Activated CD8-positive, alpha-beta T cell treated with anti-CD3 and anti-CD28 coated beads for 36 hours (primary cell): ENCODE measurements around the gene ABLIM1. TPM values are rescaled to one million over a fixed set of nuclear protein-coding genes. Genes with fewer than 3 reads are reported as not detected.

ENCODE experiments used
- ATAC-seq: fragments of 200-7000 bp; cut with Tn5 transposase; one replicate; pipeline ENCODE4 v1.10.0; 2021; ENCODE audit warnings: mild to moderate bottlenecking, moderate library complexity
- CTCF ChIA-PET: fragments of 350-600 bp; sonication (Branson Sonifier 250); formaldehyde crosslinking; loops from one replicate; lab custom pipeline; 2021; ENCODE audit warnings: antibody characterized with exemption; lab: Charles Lee
- POLR2A ChIA-PET: fragments of 350-600 bp; sonication (Branson Sonifier 250); formaldehyde crosslinking; loops from one replicate; lab custom pipeline; 2021; ENCODE audit warnings: antibody characterized with exemption; lab: Charles Lee
- DNase-seq: peaks from one replicate; pipeline ENCODE4 v3.0.0-alpha.2; 2020
- H3K27ac Mint-ChIP-seq: one replicate; pipeline ENCODE4 v1.8.0; 2021; ENCODE audit warnings: mild to moderate bottlenecking, mixed read lengths
- H3K27me3 Mint-ChIP-seq: one replicate; pipeline ENCODE4 v1.8.0; 2021; ENCODE audit warnings: mixed read lengths
- H3K36me3 Mint-ChIP-seq: one replicate; pipeline ENCODE4 v1.8.0; 2021; ENCODE audit warnings: low read depth, mixed read lengths
- H3K4me1 Mint-ChIP-seq: one replicate; pipeline ENCODE4 v1.8.0; 2021; ENCODE audit warnings: low read depth, mixed read lengths
- H3K4me3 Mint-ChIP-seq: one replicate; pipeline ENCODE4 v1.8.0; 2021; ENCODE audit warnings: mild to moderate bottlenecking, moderate library complexity, mixed read lengths
- H3K9me3 Mint-ChIP-seq: one replicate; pipeline ENCODE4 v1.8.0; 2021; ENCODE audit warnings: mixed read lengths
- intact Hi-C: fragments of 100-400 bp; cut with micrococcal nuclease; formaldehyde crosslinking; loops from one replicate; pipeline ENCODE4 v1.10.0; 2022
- total RNA-seq, 2 experiments: library from RNA; stranded (reverse); gene quantifications; one replicate each; pipeline ENCODE4 v1.2.3, GENCODE V29; 2021
- TF ChIP-seq, protein P1 (sequence below): fragments of 200-600 bp; IDR thresholded peaks from one replicate; pipeline ENCODE4 v1.8.0; 2022; ENCODE audit warnings: antibody characterized with exemption, mild to moderate bottlenecking

The ABLIM1 gene
- total RNA-seq, 2 experiments from 2014 or later: 148 to 155 TPM

DNA sequence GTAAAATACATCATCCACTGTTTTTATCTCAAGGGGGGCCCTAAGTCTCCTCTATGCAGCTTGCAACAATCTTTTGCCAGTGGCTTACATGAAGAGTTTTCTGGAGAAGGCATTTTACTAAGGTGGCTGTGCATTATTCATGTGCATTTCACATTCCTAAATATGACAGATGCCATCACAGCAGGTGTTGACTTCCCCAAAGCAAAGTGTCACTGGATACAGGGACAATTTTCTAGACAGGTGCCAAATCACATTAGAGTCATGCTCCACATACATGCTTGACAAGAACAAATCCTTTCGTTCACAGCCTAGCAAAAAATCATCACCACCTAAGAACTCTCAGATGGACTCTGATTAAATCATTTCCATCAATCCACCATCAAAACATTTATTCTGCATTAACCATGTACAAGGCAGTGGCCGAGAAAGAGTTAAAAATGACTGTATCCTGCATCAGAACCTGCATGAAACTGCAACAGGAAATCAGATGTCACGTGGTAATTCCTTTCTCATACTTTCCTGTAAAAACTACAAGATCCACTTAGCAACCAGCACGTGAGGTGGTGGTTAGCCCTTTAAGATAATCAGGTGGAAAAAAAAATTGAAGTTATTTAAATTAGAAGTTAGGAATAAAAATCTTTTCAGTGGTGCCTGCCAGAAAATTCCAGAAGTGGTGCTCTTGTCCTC, 165.6 kb downstream of the ABLIM1 start:
- DNase-seq: peak; percentile 82
- TF ChIP-seq, protein P1, sequence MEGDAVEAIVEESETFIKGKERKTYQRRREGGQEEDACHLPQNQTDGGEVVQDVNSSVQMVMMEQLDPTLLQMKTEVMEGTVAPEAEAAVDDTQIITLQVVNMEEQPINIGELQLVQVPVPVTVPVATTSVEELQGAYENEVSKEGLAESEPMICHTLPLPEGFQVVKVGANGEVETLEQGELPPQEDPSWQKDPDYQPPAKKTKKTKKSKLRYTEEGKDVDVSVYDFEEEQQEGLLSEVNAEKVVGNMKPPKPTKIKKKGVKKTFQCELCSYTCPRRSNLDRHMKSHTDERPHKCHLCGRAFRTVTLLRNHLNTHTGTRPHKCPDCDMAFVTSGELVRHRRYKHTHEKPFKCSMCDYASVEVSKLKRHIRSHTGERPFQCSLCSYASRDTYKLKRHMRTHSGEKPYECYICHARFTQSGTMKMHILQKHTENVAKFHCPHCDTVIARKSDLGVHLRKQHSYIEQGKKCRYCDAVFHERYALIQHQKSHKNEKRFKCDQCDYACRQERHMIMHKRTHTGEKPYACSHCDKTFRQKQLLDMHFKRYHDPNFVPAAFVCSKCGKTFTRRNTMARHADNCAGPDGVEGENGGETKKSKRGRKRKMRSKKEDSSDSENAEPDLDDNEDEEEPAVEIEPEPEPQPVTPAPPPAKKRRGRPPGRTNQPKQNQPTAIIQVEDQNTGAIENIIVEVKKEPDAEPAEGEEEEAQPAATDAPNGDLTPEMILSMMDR: no peak
- peak; percentile 59 for ATAC-seq
- Mint-ChIP-seq H3K27ac (peak overlapping the region; percentile 85), H3K27me3 (no peaks in the 10 kb centered on the region), H3K4me1 (peaks cover 85% of the 10 kb centered on the region), H3K36me3 (peaks cover 50% of the 10 kb centered on the region), H3K4me3 (peak overlapping the region; percentile 52), H3K9me3 (peaks cover 3% of the 10 kb centered on the region)
- intact Hi-C loops: loop anchor here (5.0 kb wide), 2 partner anchors 35 to 50 kb away; no protein-coding TSS in a partner anchor
- ChIA-PET POLR2A (interaction anchor here (0.9 to 2.4 kb wide), 4 partner anchors 17 to 34 kb away, joined by 3 to 13 read pairs (median 6); no protein-coding TSS in a partner anchor), CTCF (interaction anchor here (0.8 to 2.3 kb wide), 11 partner anchors 11 to 329 kb away, joined by 3 to 7 read pairs (median 4); partner anchors contain the start of gene FHIP2A)

DNA sequence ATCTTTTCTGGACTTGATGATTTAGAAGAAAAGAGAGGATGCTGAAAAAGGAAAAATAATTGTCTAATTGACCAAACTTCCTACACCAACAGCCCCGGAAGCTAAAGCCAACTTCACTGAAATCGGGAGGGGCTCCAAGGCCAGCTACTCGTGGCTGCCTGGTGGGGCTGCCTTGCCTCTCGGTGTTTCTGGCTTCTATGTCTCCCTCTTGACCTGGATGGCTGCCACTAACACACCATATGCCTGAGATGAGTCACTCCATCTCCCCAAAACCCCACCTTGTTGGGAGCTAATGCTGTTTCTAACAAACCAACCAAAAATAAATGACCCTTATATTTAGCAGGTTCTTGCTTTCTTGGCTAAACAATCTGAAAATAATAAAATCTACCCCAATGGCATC, 166.1 kb downstream of the ABLIM1 start:
- peak overlapping the region; percentile 52 for H3K4me3 Mint-ChIP-seq
- no peaks in the 10 kb centered on the region for H3K27me3 Mint-ChIP-seq
- DNase-seq (no peak), ATAC-seq (peak; percentile 19)
- CTCF ChIA-PET: interaction anchor here (0.8 to 2.3 kb wide), 9 partner anchors 12 to 330 kb away, joined by 3 to 7 read pairs (median 5); partner anchors contain the start of gene FHIP2A
- peaks cover 3% of the 10 kb centered on the region for H3K9me3 Mint-ChIP-seq
- intact Hi-C loops: loop anchor here (5.0 kb wide), 2 partner anchors 35 to 50 kb away; no protein-coding TSS in a partner anchor
- TF ChIP-seq, protein P1: no peak
- POLR2A ChIA-PET: interaction anchor here (0.9 to 2.4 kb wide), 5 partner anchors 8 to 35 kb away, joined by 3 to 13 read pairs (median 4); no protein-coding TSS in a partner anchor
- peaks cover 87% of the 10 kb centered on the region for H3K4me1 Mint-ChIP-seq
- H3K27ac Mint-ChIP-seq: peak overlapping the region; percentile 85
- peaks cover 54% of the 10 kb centered on the region for H3K36me3 Mint-ChIP-seq

DNA sequence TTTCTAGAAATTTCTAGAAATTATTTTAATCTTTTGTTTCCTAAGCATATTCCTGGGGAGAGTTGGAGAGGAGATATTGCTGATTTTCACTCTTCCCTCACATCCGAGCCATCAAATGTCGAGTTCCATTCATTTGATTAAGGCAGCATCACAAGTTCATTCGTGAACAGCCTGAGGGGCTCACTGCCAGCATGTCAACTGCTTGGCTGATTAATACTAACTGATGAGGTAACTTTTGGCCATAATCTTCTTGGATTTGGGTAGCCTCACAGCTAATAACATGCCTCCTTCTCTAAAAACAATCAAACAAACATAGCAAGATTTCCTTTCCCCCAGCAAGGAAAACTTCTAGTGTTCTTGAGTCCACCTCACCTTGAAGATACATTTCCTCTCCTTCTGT, 166.7 kb downstream of the ABLIM1 start:
- Mint-ChIP-seq H3K36me3 (peaks cover 55% of the 10 kb centered on the region), H3K27me3 (no peaks in the 10 kb centered on the region), H3K4me3 (peak overlapping the region; percentile 52), H3K27ac (peak overlapping the region; percentile 85), H3K4me1 (peaks cover 86% of the 10 kb centered on the region), H3K9me3 (peaks cover 3% of the 10 kb centered on the region)
- TF ChIP-seq, protein P1: no peak
- CTCF ChIA-PET: interaction anchor here (0.8 to 2.3 kb wide), 6 partner anchors 13 to 331 kb away, joined by 3 to 7 read pairs (median 4); partner anchors contain the start of gene FHIP2A
- DNase-seq (no peak), ATAC-seq (no peak)
- intact Hi-C loops: loop anchor here (5.0 kb wide), 2 partner anchors 36 to 51 kb away; no protein-coding TSS in a partner anchor
- POLR2A ChIA-PET: interaction anchor here (0.7 to 2.4 kb wide), 7 partner anchors 9 to 51 kb away, joined by 3 to 13 read pairs (median 3); no protein-coding TSS in a partner anchor

DNA sequence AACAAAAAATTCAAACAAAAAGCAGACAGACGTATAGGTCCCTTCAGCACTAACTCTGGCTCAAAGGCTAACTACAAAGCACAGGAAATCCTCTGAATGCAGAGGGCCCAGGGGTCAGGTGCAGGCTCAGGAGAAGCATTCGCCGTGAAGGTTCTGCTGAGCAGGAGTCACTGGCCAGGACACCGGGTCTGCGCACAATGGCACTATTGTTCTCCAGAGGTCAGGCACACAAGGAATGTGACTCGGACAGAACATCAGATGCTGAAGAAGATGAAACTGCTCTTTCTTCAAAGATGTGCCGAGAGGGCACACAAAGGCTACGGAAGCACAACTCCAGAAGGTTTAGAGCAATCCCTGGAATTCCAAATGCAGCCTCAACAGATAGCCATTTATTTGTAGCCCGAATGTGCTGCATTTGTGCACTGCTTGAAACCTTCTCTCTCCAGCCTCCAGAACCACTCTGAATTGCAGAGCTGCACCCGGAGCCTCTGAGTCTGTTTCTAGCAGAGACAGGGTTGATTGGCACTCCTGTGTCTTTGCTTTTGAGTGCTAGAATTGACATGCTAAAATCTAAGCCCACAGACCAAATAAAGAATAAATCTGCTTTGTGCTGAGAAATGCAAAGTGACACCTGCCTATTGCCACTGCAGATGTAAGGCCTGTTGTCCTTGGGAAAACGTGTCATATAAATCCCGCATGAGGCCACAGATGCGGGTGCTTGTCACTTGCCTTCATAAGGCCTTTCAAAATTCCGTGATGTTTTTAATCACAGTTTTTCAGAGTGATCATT, 168.4 kb downstream of the ABLIM1 start:
- peak overlapping the region; percentile 68 for H3K27ac Mint-ChIP-seq
- H3K27me3 Mint-ChIP-seq: no peaks in the 10 kb centered on the region
- H3K9me3 Mint-ChIP-seq: peaks cover 2% of the 10 kb centered on the region
- TF ChIP-seq, protein P1: no peak
- H3K36me3 Mint-ChIP-seq: peaks cover 54% of the 10 kb centered on the region
- ATAC-seq: no peak
- H3K4me3 Mint-ChIP-seq: no peak overlapping the region
- POLR2A ChIA-PET: interaction anchor here (1.5 to 2.7 kb wide), 2 partner anchors 37 to 53 kb away, joined by 3 to 16 read pairs; no protein-coding TSS in a partner anchor
- CTCF ChIA-PET: interaction anchor here (1.2 to 2.3 kb wide), 3 partner anchors 18 to 61 kb away, joined by 3 to 7 read pairs (median 4); no protein-coding TSS in a partner anchor
- H3K4me1 Mint-ChIP-seq: peaks cover 75% of the 10 kb centered on the region
- intact Hi-C loops: loop anchor here (5.0 kb wide), 2 partner anchors 38 to 53 kb away; no protein-coding TSS in a partner anchor
- no peak for DNase-seq
